SH-SY5Y (cell line): ENCODE measurements around the gene TRIM66.

Experiments
- GATA2 ChIP-seq: IDR thresholded peaks from 2 replicates; pipeline ENCODE4 v1.6.1; 2011; ENCODE audit warnings: mild to moderate bottlenecking, low read depth, low read length
- GATA3 ChIP-seq: IDR thresholded peaks from 2 replicates; pipeline ENCODE4 v1.6.1; 2011; ENCODE audit warnings: low read depth, mild to moderate bottlenecking, low read length, moderate library complexity

- TF ChIP-seq GATA2 (no peak), GATA3 (no peak)
These were observed 47.6 kb upstream of the TRIM66 start for GRCh38 chr11:8729837-8730696.
